A549 (cell line): ENCODE measurements around the gene IPPK.

ENCODE experiments used
- BHLHE40 ChIP-seq: IDR thresholded peaks from 2 replicates; pipeline ENCODE4 v1.6.1; 2012; ENCODE audit warnings: low read depth, low read length, inconsistent platforms
- CHD2 ChIP-seq: fragments of 150-350 bp; IDR thresholded peaks from 2 replicates; pipeline ENCODE4 v1.6.1; 2014; ENCODE audit warnings: low read length; ENCODE audit not compliant: partially characterized antibody
- CTCF ChIP-seq: fragments of >200 bp; sonication (Bioruptor Twin); formaldehyde crosslinking; IDR thresholded peaks from 3 replicates; pipeline ENCODE4 v1.5.1; 2016
- GATA3 ChIP-seq: IDR thresholded peaks from 2 replicates; pipeline ENCODE4 v1.6.1; 2012; ENCODE audit warnings: borderline replicate concordance
- MYC ChIP-seq: IDR thresholded peaks from 2 replicates; pipeline ENCODE4 v1.6.1; 2012; ENCODE audit warnings: mild to moderate bottlenecking, inconsistent platforms, low read length, improper control_type of control experiment, borderline replicate concordance
- NPAS2 ChIP-seq: fragments of 250-450 bp; sonication (Bioruptor Pico); IDR thresholded peaks from 2 replicates; pipeline ENCODE4 v1.8.0; 2022; ENCODE audit warnings: mild to moderate bottlenecking, moderate library complexity, borderline replicate concordance
- PBX3 ChIP-seq: IDR thresholded peaks from 2 replicates; pipeline ENCODE4 v1.6.1; 2012
- POLR2A ChIP-seq: IDR thresholded peaks from 2 replicates; pipeline ENCODE4 v1.6.1; 2012; ENCODE audit warnings: mild to moderate bottlenecking, low read length
- RFX5 ChIP-seq: fragments of 450-650 bp; IDR thresholded peaks from 2 replicates; pipeline ENCODE4 v1.7.1; 2014; ENCODE audit warnings: antibody characterized with exemption, mild to moderate bottlenecking, moderate library complexity
- SMC3 ChIP-seq: fragments of >200 bp; sonication (Bioruptor Twin); formaldehyde crosslinking; IDR thresholded peaks from 3 replicates; pipeline ENCODE4 v1.6.1; 2018; ENCODE audit warnings: inconsistent platforms
- TF ChIP-seq, protein P1 (sequence below): fragments of 450-650 bp; IDR thresholded peaks from 2 replicates; pipeline ENCODE4 v1.6.1; 2014; ENCODE audit warnings: antibody characterized with exemption
- TF ChIP-seq, protein P2 (sequence below): IDR thresholded peaks from 2 replicates; pipeline ENCODE4 v1.6.1; 2012

- TF ChIP-seq PBX3 (no peak), RFX5 (no peak), CTCF (no peak), SMC3 (no peak), BHLHE40 (no peak), MYC (no peak), NPAS2 (CRISPR knock-in tag) (no peak), GATA3 (no peak), CHD2 (no peak), POLR2A (no peak)
- TF ChIP-seq, protein P1, sequence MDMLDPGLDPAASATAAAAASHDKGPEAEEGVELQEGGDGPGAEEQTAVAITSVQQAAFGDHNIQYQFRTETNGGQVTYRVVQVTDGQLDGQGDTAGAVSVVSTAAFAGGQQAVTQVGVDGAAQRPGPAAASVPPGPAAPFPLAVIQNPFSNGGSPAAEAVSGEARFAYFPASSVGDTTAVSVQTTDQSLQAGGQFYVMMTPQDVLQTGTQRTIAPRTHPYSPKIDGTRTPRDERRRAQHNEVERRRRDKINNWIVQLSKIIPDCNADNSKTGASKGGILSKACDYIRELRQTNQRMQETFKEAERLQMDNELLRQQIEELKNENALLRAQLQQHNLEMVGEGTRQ = no peak
- TF ChIP-seq, protein P2, sequence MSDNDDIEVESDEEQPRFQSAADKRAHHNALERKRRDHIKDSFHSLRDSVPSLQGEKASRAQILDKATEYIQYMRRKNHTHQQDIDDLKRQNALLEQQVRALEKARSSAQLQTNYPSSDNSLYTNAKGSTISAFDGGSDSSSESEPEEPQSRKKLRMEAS = no peak
These were observed 36.4 kb upstream of the IPPK start for GRCh38 chr9:92706218-92706940.
